Endometrial microvascular endothelial cells (primary cell): ENCODE data around the gene SLC25A21. TPM values are rescaled to one million over a fixed set of nuclear protein-coding genes. Genes with fewer than 3 reads are reported as not detected.
"Not testable (repeated sequence)": the region's sequence is repeated elsewhere in the genome, so short reads cannot be mapped to it uniquely, and the experiment has no call there.

Source experiments
- in situ Hi-C: cut with HindIII; loops from 2 replicates; pipeline ENCODE4 v1.10.0; 2017; ENCODE audit warnings: low sequenced_read_pairs, low pct_unique_long_range_greater_than_20kb; ENCODE audit errors: inconsistent ontology term
- total RNA-seq: library from RNA; depleted of rRNA; stranded (reverse); fragments of >200 nt; gene quantifications from one replicate; pipeline ENCODE4 v1.2.3, GENCODE V29; 2015; ENCODE audit errors: inconsistent ontology term

SLC25A21 gene
- total RNA-seq, 1 donor from 2014 or later = 1.4 TPM

GRCh38 chr14:36823651-36824050 is 348.8 kb downstream of the SLC25A21 start:
- in situ Hi-C loops = no loop called here

GRCh38 chr14:36822685-36823084 is 349.7 kb downstream of the SLC25A21 start:
- in situ Hi-C loops = no loop called here

GRCh38 chr14:36820901-36821300 is 351.5 kb downstream of the SLC25A21 start:
- in situ Hi-C loops = no loop called here

- in situ Hi-C loops = no loop called here
Observed at GRCh38 chr14:36820111-36820709, 352.2 kb downstream of the SLC25A21 start.

DNA sequence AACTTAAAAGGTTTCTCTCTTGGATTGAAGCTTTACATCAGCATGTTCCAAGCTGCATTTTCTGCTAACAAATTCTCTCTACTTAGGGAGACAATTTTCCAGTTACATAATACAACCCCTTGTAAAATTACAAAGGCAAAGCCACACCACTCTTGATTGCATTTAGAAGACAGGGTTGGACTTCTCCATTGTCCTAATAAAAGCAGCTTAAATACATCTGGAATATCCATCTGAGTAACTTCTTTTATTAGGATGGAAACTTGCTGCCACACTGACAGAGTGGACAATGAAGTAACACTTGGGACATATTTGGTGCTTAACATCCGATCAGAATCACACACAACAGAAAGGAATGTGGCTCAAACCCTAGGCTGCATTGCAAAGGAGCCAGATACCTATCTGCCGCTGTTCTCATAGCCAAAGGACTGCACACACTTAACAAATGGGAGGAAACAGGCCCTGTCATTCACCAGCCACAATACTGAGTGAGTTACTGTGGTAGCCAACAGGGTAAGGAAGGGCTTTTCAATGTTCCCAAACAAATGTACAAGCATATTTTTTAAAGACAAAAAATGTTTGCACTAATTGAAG is 353.5 kb downstream of the SLC25A21 start:
- in situ Hi-C loops = no loop called here

- in situ Hi-C loops = no loop called here
Observed at GRCh38 chr14:36818246-36818645, 354.2 kb downstream of the SLC25A21 start.

GRCh38 chr14:36817071-36817930 is 355.1 kb downstream of the SLC25A21 start:
- in situ Hi-C loops = no loop called here

DNA sequence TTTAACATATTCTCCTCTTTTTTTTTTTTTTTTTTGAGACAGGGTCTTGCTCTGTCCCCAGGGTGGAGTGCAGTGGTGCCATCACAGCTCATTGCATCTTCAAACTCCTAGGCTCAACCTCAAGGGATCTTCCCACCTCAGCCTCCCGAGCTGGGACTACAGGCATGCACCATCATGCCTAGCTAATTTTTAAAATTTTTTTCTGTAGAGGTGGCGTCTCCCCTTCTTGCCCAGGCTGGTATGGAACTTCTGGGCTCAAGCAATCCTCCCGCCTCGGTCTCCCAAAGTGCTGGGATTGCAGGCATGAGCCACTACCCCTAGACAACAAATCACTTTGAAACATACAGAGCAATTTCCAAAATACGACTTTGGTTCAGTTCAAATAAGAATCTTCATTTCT is 355.9 kb downstream of the SLC25A21 start:
- in situ Hi-C loops = no loop called here

DNA sequence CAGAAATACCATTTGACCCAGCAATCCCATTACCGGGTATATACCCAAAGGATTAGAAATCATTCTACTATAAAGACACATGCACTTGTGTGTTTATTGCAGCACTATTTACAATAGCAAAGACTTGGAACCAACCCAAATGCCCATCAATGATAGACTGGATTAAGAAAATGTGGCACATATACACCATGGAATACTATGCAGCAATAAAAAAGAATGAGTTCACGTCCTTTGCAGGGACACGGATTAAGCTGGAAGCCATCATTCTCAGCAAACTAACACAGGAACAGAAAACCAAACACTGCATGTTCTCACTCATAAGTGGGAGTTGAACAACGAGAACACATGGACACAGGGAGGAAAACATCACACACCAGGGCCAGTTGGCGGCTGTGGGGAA is 357.6 kb downstream of the SLC25A21 start:
- in situ Hi-C loops = not testable (repeated sequence)

GRCh38 chr14:36810209-36810608 is 362.2 kb downstream of the SLC25A21 start:
- in situ Hi-C loops = no loop called here

GRCh38 chr14:36807727-36808126 is 364.7 kb downstream of the SLC25A21 start:
- in situ Hi-C loops = no loop called here

DNA sequence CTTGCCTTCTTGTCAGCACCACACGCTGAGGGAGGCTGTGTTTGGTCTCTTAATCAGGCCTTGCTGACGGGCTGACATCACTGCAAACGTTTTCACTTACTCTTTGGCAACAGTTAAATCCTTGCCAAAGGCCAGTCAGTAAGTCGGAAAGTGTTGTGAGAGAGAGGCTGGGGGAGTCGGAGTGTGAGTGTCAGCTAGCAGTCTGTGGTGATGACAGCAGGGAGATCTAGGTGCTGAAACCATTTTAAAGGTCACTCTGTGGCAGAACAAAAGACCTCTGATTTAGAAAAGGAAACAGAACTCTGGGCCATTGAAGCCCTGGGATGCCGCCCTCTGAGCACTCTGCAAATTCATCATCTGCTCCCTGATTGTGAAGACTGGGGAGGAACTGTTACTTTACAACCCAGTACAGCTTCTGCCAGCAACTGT is 367.3 kb downstream of the SLC25A21 start:
- in situ Hi-C loops = no loop called here

DNA sequence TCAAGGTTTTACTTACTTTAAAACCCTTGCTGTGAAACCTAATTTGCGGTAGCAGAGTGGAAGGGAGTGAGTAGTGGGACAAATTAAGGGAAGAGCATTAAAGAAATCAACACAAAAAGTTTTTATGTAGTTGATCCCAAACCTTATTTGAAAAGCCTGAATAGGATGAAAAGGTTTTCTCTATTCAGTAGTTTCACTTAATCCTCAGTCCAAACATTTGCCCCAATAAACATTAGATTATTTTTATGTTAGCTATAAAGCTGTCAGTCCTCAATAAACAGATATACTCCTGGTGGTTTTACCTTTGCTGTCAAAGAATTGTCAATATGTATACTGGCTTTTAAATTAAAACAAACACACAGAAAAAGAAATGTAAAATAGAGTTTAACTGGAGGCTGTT is 374.8 kb downstream of the SLC25A21 start:
- in situ Hi-C loops = no loop called here

DNA sequence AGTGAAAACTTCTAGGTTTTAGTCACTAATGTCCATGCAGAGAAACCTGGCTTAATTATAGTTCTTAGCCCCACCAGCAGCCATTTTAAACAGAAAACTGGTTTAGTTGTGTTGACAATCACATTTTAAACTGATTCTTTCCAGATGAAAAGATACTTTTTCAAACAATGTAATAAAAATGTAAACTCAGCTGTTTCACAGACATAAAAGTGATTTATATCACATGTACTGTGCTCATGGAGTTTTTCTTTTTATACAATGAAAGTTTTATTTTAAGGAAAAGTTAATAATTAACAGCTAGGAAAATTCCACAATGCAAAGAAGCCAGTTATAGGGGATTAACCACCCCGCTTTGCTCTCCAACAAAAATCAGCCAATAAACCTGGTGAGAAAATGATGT is 381.0 kb downstream of the SLC25A21 start:
- in situ Hi-C loops = no loop called here

- in situ Hi-C loops = no loop called here
Observed at GRCh38 chr14:36785511-36785910, 386.9 kb downstream of the SLC25A21 start.

DNA sequence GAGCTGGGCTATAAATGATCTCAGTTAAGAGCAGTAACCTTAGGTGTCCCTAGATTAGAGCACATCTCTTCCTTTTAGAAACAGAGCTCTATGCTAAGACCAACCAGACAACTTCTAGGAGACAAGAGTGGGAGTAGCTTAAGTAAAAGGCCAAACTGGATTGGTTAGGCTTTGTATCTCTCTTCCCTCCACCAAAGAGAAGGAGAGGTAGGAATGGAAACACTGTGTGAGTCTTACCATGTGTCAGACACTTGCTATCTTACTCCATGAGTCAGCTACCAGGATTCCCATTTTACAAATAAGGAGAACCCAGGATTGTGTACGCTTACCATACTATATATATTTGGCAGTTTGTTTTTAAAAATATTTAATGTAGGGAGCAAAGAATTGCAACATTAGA is 387.9 kb downstream of the SLC25A21 start:
- in situ Hi-C loops = no loop called here

DNA sequence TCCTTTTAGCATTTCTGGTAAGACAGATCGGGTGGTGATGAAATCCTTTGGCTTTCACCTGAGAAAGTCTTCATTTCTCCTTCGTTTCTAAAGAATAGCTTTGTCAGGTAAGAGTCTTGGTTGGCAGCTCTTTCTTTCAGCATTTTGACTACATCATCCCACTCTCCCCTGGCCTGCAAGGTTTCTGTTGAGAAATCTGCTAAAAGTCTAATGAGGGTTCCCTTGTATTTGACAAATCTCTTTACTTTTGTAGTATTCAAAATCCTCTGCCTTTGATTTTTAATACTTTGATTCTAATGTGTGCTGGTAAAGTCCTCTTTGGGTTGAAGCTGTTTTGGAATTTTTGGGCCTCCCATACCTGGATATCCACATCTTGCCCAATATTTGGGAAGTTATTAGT is 390.5 kb downstream of the SLC25A21 start:
- in situ Hi-C loops = no loop called here

GRCh38 chr14:36773558-36773957 is 398.8 kb downstream of the SLC25A21 start:
- in situ Hi-C loops = no loop called here

DNA sequence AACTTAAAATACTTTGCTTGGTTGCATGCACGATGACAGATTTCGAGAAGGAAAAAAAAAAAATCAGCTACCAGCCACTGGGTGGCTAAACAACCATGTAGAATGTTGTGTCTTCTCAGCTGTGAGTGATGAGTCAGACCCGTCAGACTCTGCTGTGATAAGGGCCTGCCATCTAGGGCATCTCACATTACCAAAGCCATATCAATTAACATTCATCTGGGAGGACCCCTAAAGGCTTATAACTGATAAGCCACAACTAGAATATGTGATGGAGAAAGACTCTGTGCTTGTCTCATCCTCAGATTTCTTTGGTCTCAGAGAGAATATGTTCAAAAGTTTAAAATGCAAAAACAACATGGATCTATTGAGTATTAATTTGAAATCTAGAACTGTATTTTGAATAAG is 399.3 kb downstream of the SLC25A21 start:
- in situ Hi-C loops = no loop called here

GRCh38 chr14:36771028-36771640 is 401.3 kb downstream of the SLC25A21 start:
- in situ Hi-C loops = no loop called here
